NCI-H2196 (cell line): ENCODE results near the gene MAN1C1.
A peak's percentile ranks its signal among the peaks of the same experiment; 100 is the strongest.

Experiments
- DNase-seq: peaks from one replicate; lab custom pipeline; 2025; ENCODE audit not compliant: unreplicated experiment; lab: John Stamatoyannopoulos, UW

MAN1C1 gene

GRCh38 chr1:25797939-25798338, 181.3 kb downstream of the MAN1C1 start:
- DNase-seq, result no peak

- no peak for DNase-seq
Measured at GRCh38 chr1:25798666-25799351, 182.2 kb downstream of the MAN1C1 start.

- DNase-seq, result no peak
Measured at GRCh38 chr1:25799352-25799934, 182.9 kb downstream of the MAN1C1 start.

GRCh38 chr1:25799935-25800702, 183.5 kb downstream of the MAN1C1 start, which contains the start of gene SELENON:
SELENON (plus strand) TSS chr1:25800193; CDS start chr1:25800231, 38 bp downstream.
- DNase-seq, result peak; percentile 45

GRCh38 chr1:25800703-25801377, 184.2 kb downstream of the MAN1C1 start:
- DNase-seq, result no peak

GRCh38 chr1:25802915-25803314, 186.3 kb downstream of the MAN1C1 start:
- no peak for DNase-seq

- no peak for DNase-seq
Measured at GRCh38 chr1:25803368-25803767, 186.8 kb downstream of the MAN1C1 start.

- DNase-seq, result no peak
Measured at GRCh38 chr1:25804244-25804963, 187.8 kb downstream of the MAN1C1 start.

GRCh38 chr1:25804964-25805862, 188.6 kb downstream of the MAN1C1 start:
- DNase-seq, result no peak

GRCh38 chr1:25805863-25806225, 189.3 kb downstream of the MAN1C1 start:
- no peak for DNase-seq

- no peak for DNase-seq
Measured at GRCh38 chr1:25806418-25806817, 189.8 kb downstream of the MAN1C1 start.

GRCh38 chr1:25807480-25808390, 191.1 kb downstream of the MAN1C1 start:
- no peak for DNase-seq

- no peak for DNase-seq
Measured at GRCh38 chr1:25808481-25809244, 192.1 kb downstream of the MAN1C1 start.

- no peak for DNase-seq
Measured at GRCh38 chr1:25809283-25809926, 192.8 kb downstream of the MAN1C1 start.

GRCh38 chr1:25809929-25810328, 193.3 kb downstream of the MAN1C1 start:
- no peak for DNase-seq

GRCh38 chr1:25810341-25811299, 194.0 kb downstream of the MAN1C1 start:
- DNase-seq, result peak; percentile 72
